Astrocyte (in vitro differentiated cells and primary cell): Measurements from ENCODE around the gene RFX7. TPM values are rescaled to one million over a fixed set of nuclear protein-coding genes. Genes with fewer than 3 reads are reported as not detected.

Experiments
- DNase-seq: peaks from one replicate; pipeline ENCODE4 v3.0.0-alpha.2; 2010; ENCODE audit warnings: low read depth
- FAIRE-seq: peaks from 2 replicates; lab custom pipeline; 2011; peaks lifted over from hg19 to GRCh38; lab: Jason Lieb, UNC
- H2AFZ ChIP-seq: 2 replicates; pipeline ENCODE4 v1.6.0; 2012; ENCODE audit warnings: low read depth, low read length, inconsistent platforms
- H3K27ac ChIP-seq: 2 replicates; pipeline ENCODE4 v1.5.1; 2011; ENCODE audit warnings: low read depth, low read length, inconsistent platforms
- H3K27me3 ChIP-seq: 2 replicates; pipeline ENCODE4 v1.6.0; 2011; ENCODE audit warnings: low read length, inconsistent platforms; ENCODE audit not compliant: insufficient read depth
- H3K36me3 ChIP-seq: 2 replicates; pipeline ENCODE4 v1.5.1; 2011; ENCODE audit warnings: low read length, inconsistent platforms; ENCODE audit not compliant: insufficient read depth
- H3K4me1 ChIP-seq: 2 replicates; pipeline ENCODE4 v1.5.1; 2011; ENCODE audit warnings: low read length, inconsistent platforms; ENCODE audit not compliant: insufficient read depth
- H3K4me2 ChIP-seq: 2 replicates; pipeline ENCODE4 v1.6.0; 2012; ENCODE audit warnings: low read length, inconsistent platforms
- H3K4me3 ChIP-seq: 2 replicates; pipeline ENCODE4 v1.5.1; 2011; ENCODE audit warnings: low read depth, mild to moderate bottlenecking, low read length, inconsistent platforms; ENCODE audit not compliant: insufficient read depth
- H3K79me2 ChIP-seq: 2 replicates; pipeline ENCODE4 v1.6.0; 2012; ENCODE audit warnings: mild to moderate bottlenecking, low read length, inconsistent platforms; ENCODE audit not compliant: insufficient read depth
- H3K9ac ChIP-seq: 2 replicates; pipeline ENCODE4 v1.6.0; 2012; ENCODE audit warnings: mild to moderate bottlenecking, low read length, inconsistent platforms
- H3K9me3 ChIP-seq: 2 replicates; pipeline ENCODE4 v1.5.1; 2012; ENCODE audit warnings: low read depth, mild to moderate bottlenecking, low read length, inconsistent platforms; ENCODE audit not compliant: insufficient read depth
- H4K20me1 ChIP-seq: 2 replicates; pipeline ENCODE4 v1.6.0; 2012; ENCODE audit warnings: low read length, inconsistent platforms; ENCODE audit not compliant: insufficient read depth
- H3K27ac Mint-ChIP-seq: one replicate; pipeline ENCODE4 v1.8.0; 2021; ENCODE audit warnings: mild to moderate bottlenecking, mixed read lengths; ENCODE audit not compliant: unreplicated experiment
- H3K27me3 Mint-ChIP-seq: one replicate; pipeline ENCODE4 v1.8.0; 2021; ENCODE audit warnings: low read depth, mixed read lengths; ENCODE audit not compliant: unreplicated experiment
- H3K36me3 Mint-ChIP-seq: one replicate; pipeline ENCODE4 v1.8.0; 2021; ENCODE audit warnings: low read depth, mixed read lengths; ENCODE audit not compliant: unreplicated experiment
- H3K4me1 Mint-ChIP-seq: one replicate; pipeline ENCODE4 v1.8.0; 2021; ENCODE audit warnings: low read depth, mixed read lengths; ENCODE audit not compliant: unreplicated experiment
- H3K4me3 Mint-ChIP-seq: one replicate; pipeline ENCODE4 v1.8.0; 2021; ENCODE audit warnings: mild to moderate bottlenecking, moderate library complexity, mixed read lengths; ENCODE audit not compliant: unreplicated experiment
- H3K9me3 Mint-ChIP-seq: one replicate; pipeline ENCODE4 v1.8.0; 2021; ENCODE audit warnings: mild to moderate bottlenecking, mixed read lengths; ENCODE audit not compliant: unreplicated experiment
- CTCF ChIP-seq: IDR thresholded peaks from 2 replicates; pipeline ENCODE4 v1.5.1; 2011; ENCODE audit warnings: low read depth, mild to moderate bottlenecking, inconsistent platforms, low read length, moderate library complexity; ENCODE audit not compliant: insufficient read depth
- EZH2 ChIP-seq: IDR thresholded peaks from 2 replicates; pipeline ENCODE4 v1.6.1; 2012; ENCODE audit warnings: mild to moderate bottlenecking, low read length, inconsistent platforms; ENCODE audit not compliant: insufficient read depth
- total RNA-seq: library from RNA; stranded (reverse); gene quantifications from 2 replicates; pipeline ENCODE4 v1.2.1, GENCODE V29; 2021

Gene RFX7
- total RNA-seq, 1 donor from 2014 or later = 46.3 TPM

GRCh38 chr15:56252386-56252785 lies 8.7 kb upstream of the RFX7 start:
- no peak overlapping the region for H3K4me3 ChIP-seq
- Mint-ChIP-seq H3K27ac (no peak overlapping the region), H3K27me3 (no peaks in the 10 kb centered on the region), H3K4me3 (no peak overlapping the region), H3K36me3 (no peaks in the 10 kb centered on the region), H3K9me3 (no peaks in the 10 kb centered on the region), H3K4me1 (peaks cover 10% of the 10 kb centered on the region)
- H3K4me2 ChIP-seq = no peak overlapping the region
- H3K79me2 ChIP-seq = no peaks in the 10 kb centered on the region
- H3K27ac ChIP-seq = no peak overlapping the region
- H3K9ac ChIP-seq = no peak overlapping the region
- H3K27me3 ChIP-seq = no peaks in the 10 kb centered on the region
- DNase-seq (no peak), FAIRE-seq (no peak)
- no peak overlapping the region for H2AFZ ChIP-seq
- H3K9me3 ChIP-seq = no peaks in the 10 kb centered on the region
- TF ChIP-seq CTCF (no peak), EZH2 (no peak)
- H3K4me1 ChIP-seq = no peaks in the 10 kb centered on the region
- no peaks in the 10 kb centered on the region for H4K20me1 ChIP-seq
- H3K36me3 ChIP-seq = no peaks in the 10 kb centered on the region

- no peaks in the 10 kb centered on the region for H3K4me1 ChIP-seq
- no peaks in the 10 kb centered on the region for H3K27me3 ChIP-seq
- H3K9me3 Mint-ChIP-seq = no peaks in the 10 kb centered on the region
- H3K9me3 ChIP-seq = no peaks in the 10 kb centered on the region
- no peaks in the 10 kb centered on the region for H3K36me3 Mint-ChIP-seq
- H3K36me3 ChIP-seq = no peaks in the 10 kb centered on the region
- no peak overlapping the region for H2AFZ ChIP-seq
- no peak overlapping the region for H3K4me3 ChIP-seq
- H3K27me3 Mint-ChIP-seq = no peaks in the 10 kb centered on the region
- H3K4me2 ChIP-seq = no peak overlapping the region
- no peak overlapping the region for H3K27ac Mint-ChIP-seq
- TF ChIP-seq EZH2 (no peak), CTCF (no peak)
- H3K79me2 ChIP-seq = no peaks in the 10 kb centered on the region
- H3K9ac ChIP-seq = no peak overlapping the region
- no peak for DNase-seq
- H3K4me1 Mint-ChIP-seq = peaks cover 10% of the 10 kb centered on the region
- no peaks in the 10 kb centered on the region for H4K20me1 ChIP-seq
- FAIRE-seq = no peak
- H3K27ac ChIP-seq = no peak overlapping the region
- H3K4me3 Mint-ChIP-seq = no peak overlapping the region
Observed at GRCh38 chr15:56251315-56252095, 7.8 kb upstream of the RFX7 start.

- H3K9ac ChIP-seq = no peak overlapping the region
Observed at GRCh38 chr15:56250626-56251025, 6.9 kb upstream of the RFX7 start.

More at GRCh38 chr15:56250626-56251025, 6.9 kb upstream of the RFX7 start:
- peaks cover 13% of the 10 kb centered on the region for H3K4me1 Mint-ChIP-seq
- H3K27me3 Mint-ChIP-seq = no peaks in the 10 kb centered on the region
- no peaks in the 10 kb centered on the region for H3K27me3 ChIP-seq
- no peak overlapping the region for H2AFZ ChIP-seq
- H3K36me3 Mint-ChIP-seq = no peaks in the 10 kb centered on the region
- H3K9me3 Mint-ChIP-seq = no peaks in the 10 kb centered on the region
- FAIRE-seq (no peak), DNase-seq (no peak)
- H3K4me3 Mint-ChIP-seq = no peak overlapping the region
- TF ChIP-seq EZH2 (no peak), CTCF (no peak)
- no peaks in the 10 kb centered on the region for H3K4me1 ChIP-seq
- no peaks in the 10 kb centered on the region for H3K36me3 ChIP-seq
- H3K9me3 ChIP-seq = no peaks in the 10 kb centered on the region
- H3K4me2 ChIP-seq = no peak overlapping the region
- H3K79me2 ChIP-seq = no peaks in the 10 kb centered on the region
- no peaks in the 10 kb centered on the region for H4K20me1 ChIP-seq
- no peak overlapping the region for H3K27ac Mint-ChIP-seq
- no peak overlapping the region for H3K27ac ChIP-seq
- H3K4me3 ChIP-seq = no peak overlapping the region
